Measurements from ENCODE around the gene HMGN2. TPM values are rescaled to one million over a fixed set of nuclear protein-coding genes. Genes with fewer than 3 reads are reported as not detected.
A peak's percentile ranks its signal among the peaks of the same experiment; 100 is the strongest.

The HMGN2 gene
- total and polyA plus RNA-seq, 2 of the 13 experiments (the other 11 are each of a cell fraction or from before 2014, with no cell fraction given) = 63.4 to 343 TPM

GRCh38 chr1:26471498-26472319 lies 531 bp upstream of the HMGN2 start (continued):
- TF ChIP-seq MEIS2 (CRISPR knock-in tag; IDR thresholded peaks at IDR 0.05) (no peak; the same call in 1 of the 2 replicates), TARDBP (CRISPR knock-in tag; IDR thresholded peaks at IDR 0.05) (no peak), KDM5B (CRISPR knock-in tag; IDR thresholded peaks at IDR 0.05; ENCODE audit: borderline replicate concordance) (no peak), ZIK1 (CRISPR knock-in tag; IDR thresholded peaks at IDR 0.05; ENCODE audit: borderline replicate concordance, low read depth) (no peak), MXI1 (IDR thresholded peaks at IDR 0.05; ENCODE audit: borderline replicate concordance, low read depth, low read length) (0 out of 3 replicates have a peak, but pooled peaks have one; percentile 13), ADNP (CRISPR knock-in tag; IDR thresholded peaks at IDR 0.05) (no peak), BRCA1 (CRISPR knock-in tag; IDR thresholded peaks at IDR 0.05) (no peak), ZNF75D (CRISPR knock-in tag; IDR thresholded peaks at IDR 0.05; ENCODE audit: borderline replicate concordance) (no peak), BATF2 (CRISPR knock-in tag; IDR thresholded peaks at IDR 0.05) (no peak), KAT2B (IDR thresholded peaks at IDR 0.05; ENCODE audit: borderline replicate concordance, low read depth, low read length) (no peak), ZNF33A (CRISPR knock-in tag; IDR thresholded peaks at IDR 0.05; ENCODE audit: borderline replicate concordance) (no peak), ZNF44 (CRISPR knock-in tag; IDR thresholded peaks at IDR 0.05) (no peak), MLLT10 (CRISPR knock-in tag; IDR thresholded peaks at IDR 0.05) (no peak), HOXA3 (CRISPR knock-in tag; IDR thresholded peaks at IDR 0.05) (peak; percentile 27; the same call in 1 of the 2 replicates), PRDM15 (CRISPR knock-in tag; IDR thresholded peaks at IDR 0.05) (no peak), ZFP37 (CRISPR knock-in tag; IDR thresholded peaks at IDR 0.05; ENCODE audit: borderline replicate concordance) (no peak), PAXIP1 (CRISPR knock-in tag; conservative IDR thresholded peaks at IDR 0.05) (no peak), SOX13 (IDR thresholded peaks at IDR 0.05) (no peak), SOX13 (CRISPR knock-in tag; conservative IDR thresholded peaks at IDR 0.05 in 1 of 2, IDR thresholded peaks at IDR 0.05 in 1 of 2) (no peak), MED13 (CRISPR knock-in tag; IDR thresholded peaks at IDR 0.05) (no peak), ZNF788 (CRISPR knock-in tag; IDR thresholded peaks at IDR 0.05; ENCODE audit: borderline replicate concordance) (no peak), ARHGAP35 (CRISPR knock-in tag; IDR thresholded peaks at IDR 0.05; ENCODE audit: borderline replicate concordance) (no peak; the same call in 1 of the 2 replicates), ZNF510 (CRISPR knock-in tag; IDR thresholded peaks at IDR 0.05; ENCODE audit: low read depth) (no peak)

Data from HepG2 (cell line).